ENCODE measurements around the gene MTFR1L.
A peak's percentile ranks its signal among the peaks of the same experiment; 100 is the strongest.

DNA sequence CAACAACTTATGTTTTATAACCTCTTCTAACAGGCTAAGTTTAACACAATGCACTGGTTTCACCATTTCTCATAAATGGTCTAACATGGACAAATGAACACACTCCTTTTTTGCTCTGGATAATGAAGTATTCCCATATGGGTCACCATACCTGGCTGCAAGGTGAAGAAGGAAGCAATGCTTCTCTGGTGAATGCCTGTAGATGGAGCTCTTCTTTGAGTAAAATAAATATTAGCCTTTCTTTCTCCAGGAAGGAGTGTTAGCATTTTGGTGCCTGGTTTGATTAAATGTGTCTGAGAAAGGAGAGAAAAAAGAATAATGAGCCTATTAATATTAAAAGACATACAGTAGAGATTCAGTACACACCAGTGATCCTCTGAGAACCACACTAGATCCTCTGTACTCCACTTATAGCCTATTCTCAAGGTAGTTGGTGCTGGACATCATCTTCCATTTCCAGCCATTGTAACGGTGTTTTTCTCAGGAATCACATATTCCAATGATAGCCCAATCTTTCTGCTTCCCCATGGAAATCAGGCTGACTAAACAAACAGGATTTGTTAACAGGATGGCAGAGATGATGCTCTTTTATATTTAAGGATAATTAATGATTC lies 17.6 kb downstream of the MTFR1L start:
- TF ChIP-seq, protein P1, sequence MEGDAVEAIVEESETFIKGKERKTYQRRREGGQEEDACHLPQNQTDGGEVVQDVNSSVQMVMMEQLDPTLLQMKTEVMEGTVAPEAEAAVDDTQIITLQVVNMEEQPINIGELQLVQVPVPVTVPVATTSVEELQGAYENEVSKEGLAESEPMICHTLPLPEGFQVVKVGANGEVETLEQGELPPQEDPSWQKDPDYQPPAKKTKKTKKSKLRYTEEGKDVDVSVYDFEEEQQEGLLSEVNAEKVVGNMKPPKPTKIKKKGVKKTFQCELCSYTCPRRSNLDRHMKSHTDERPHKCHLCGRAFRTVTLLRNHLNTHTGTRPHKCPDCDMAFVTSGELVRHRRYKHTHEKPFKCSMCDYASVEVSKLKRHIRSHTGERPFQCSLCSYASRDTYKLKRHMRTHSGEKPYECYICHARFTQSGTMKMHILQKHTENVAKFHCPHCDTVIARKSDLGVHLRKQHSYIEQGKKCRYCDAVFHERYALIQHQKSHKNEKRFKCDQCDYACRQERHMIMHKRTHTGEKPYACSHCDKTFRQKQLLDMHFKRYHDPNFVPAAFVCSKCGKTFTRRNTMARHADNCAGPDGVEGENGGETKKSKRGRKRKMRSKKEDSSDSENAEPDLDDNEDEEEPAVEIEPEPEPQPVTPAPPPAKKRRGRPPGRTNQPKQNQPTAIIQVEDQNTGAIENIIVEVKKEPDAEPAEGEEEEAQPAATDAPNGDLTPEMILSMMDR (IDR thresholded peaks at IDR 0.05) = peak in 3 of 6 experiments; percentile 27 to 41 (median 33)
- no peak for TF ChIP-seq POLR2A (IDR thresholded peaks at IDR 0.05)

All from thyroid gland (tissue), 4 donors.